Tongue (tissue), 2 donors: ENCODE data around the gene PRM1. TPM values are rescaled to one million over a fixed set of nuclear protein-coding genes. Genes with fewer than 3 reads are reported as not detected.
"Not testable (repeated sequence)": the region's sequence is repeated elsewhere in the genome, so short reads cannot be mapped to it uniquely, and the experiment has no call there.

Source experiments
- DNase-seq: peaks from one replicate; pipeline ENCODE4 v3.0.0-alpha.2; 2015
- total RNA-seq: library from RNA; depleted of rRNA; stranded (reverse); fragments of >200 nt; gene quantifications from one replicate; pipeline ENCODE4 v1.2.3, GENCODE V29; 2014

Gene PRM1
- total RNA-seq, 1 donor from 2014 or later = not detected

- DNase-seq = no peak
These were observed 32.6 kb upstream of the PRM1 start for GRCh38 chr16:11313493-11314308.

DNA sequence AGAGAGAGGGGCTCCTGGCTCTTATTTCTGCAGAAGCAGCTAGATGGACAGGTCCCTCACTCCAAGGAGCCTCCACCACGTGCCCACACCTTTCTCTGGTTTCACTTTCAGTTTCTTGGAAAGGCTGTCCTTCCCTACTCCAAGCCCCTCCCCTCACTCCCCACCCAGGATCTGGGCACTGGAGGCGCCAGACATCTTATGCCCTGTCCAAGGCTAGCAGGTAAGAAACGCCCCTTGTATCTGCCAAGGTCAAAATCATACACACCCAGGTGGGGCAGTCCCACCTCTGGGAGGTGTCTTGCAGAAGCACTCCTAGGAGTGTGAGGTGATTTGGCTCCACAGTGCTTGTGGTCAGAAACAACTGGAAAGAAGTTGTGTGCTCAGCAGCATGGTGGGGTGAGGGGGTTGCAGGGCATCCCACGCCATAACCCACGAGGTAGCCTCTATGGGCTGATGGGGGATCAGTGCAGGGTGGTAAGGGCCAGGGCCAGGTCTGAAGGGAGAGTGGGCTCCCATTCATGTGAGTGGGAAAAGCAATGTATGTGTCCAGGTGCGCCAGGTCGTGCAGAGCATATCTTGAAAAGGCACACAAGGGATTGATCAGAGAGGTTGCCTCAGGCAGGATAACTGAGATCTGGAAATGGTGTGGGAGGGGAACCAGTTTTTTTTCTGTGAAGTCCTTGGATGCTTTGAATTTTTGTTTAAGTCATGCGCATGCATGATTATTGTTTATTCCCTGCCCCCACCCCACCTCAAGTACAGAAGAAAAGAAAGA, 31.8 kb upstream of the PRM1 start:
- DNase-seq = no peak

DNA sequence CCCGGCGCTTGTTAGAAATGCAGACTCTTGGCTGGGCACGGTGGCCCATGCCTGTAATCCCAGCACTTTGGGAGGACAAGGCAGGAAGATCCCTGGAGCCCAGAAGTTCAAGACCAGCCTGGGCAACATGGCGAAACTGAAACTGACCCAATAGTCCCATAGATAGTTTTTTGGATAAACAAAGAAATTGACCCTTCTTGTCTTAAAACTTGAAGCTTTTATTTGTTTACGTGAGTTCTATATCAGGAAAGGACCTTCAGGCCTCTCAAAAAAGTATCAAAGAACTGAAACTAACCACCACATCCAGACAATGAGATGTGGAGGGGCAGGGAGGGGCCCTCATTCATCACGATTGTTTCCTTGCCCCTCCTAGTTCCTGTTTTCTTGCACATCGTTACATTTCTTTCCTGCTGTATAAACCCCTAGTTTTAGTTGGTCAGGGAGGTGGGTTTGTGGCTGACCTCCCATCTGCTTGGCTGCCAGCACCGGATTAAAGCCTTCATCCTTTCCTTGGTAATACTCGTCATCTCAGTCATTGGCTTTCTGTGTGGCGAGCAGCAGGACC, 29.9 kb upstream of the PRM1 start:
- DNase-seq = no peak

- no peak for DNase-seq
These were observed 29.5 kb upstream of the PRM1 start for GRCh38 chr16:11310634-11310977.

GRCh38 chr16:11309895-11310633, 28.9 kb upstream of the PRM1 start:
- DNase-seq = no peak

DNA sequence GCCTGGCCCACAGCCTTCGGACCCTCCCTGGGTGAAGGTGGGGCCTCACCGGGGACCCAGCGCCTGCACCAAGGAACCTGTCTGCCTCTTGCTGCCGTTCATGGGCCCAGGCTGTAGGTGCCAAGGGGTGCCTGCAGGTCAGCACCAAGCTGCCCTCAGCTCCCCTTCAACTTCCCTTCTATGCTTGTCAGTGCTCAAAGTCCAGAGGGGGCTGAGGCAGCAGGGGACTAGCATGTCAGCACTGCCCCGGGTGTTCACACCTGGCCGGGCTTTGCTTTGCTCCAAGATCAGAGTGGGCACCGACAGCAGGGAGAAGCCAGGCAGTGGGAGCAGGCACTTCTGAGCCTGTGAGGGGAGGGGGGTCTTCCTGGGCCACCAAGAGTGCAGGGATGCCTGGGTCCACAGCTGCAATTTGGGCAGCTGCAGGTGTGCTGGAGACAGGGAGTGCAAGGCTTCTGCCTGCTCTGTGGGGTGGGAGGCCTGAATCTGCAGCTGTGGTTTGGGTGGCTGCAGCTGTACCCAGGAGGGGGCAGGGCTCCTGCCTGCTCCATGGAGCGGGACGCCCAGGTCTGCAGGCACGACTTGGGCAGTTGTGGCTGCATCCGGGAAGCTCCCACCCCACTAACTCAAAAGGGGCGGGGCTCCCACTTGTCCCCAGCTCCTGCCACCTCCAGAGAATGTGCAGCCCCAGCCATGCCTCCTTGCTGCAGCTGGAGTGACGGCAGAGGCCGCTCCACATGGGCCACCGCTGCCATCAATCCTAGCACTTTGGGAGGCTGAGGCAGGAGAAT, 27.6 kb upstream of the PRM1 start:
- DNase-seq = no peak

DNA sequence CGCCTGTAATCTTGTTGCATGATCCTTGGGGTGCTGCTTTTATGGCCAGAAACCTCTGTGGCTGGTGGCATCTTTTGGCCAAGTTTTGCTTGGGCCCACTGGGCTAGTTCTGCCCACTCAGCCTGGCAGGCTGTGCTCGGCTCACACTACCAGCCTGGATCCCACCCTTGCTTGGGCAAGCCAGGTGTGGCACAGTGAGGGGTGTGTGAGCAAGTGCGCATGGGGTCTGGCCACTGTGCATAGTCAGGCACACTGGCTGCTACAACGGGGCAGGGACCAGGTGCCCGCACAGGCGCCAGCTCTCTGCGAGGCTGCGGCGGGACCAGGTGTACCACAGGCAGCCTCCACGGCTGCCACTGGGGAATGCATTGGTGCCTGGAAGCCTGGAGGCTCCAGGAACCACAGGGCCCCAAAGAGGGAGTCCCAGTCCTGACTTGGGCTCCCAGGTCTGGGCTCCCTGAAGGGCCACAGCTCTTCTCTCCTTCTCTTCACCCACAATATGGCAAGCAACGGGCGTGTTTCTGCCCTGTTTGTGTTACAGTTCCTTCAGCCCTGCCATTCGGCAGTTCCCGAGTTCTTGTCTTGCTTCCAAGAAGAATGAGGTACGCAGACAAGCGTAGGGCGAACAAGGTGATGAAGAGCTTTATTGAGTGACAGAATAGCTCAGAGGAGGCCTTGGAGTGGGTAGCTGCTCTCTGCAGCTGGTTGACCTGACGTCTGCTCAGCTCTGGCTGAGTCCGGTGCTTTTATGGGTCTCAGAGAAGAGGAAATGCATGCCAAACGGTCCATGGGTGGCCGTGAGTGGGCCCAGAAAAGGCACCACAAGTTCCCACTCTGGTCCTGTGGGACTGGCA, 26.7 kb upstream of the PRM1 start:
- DNase-seq = no peak

DNA sequence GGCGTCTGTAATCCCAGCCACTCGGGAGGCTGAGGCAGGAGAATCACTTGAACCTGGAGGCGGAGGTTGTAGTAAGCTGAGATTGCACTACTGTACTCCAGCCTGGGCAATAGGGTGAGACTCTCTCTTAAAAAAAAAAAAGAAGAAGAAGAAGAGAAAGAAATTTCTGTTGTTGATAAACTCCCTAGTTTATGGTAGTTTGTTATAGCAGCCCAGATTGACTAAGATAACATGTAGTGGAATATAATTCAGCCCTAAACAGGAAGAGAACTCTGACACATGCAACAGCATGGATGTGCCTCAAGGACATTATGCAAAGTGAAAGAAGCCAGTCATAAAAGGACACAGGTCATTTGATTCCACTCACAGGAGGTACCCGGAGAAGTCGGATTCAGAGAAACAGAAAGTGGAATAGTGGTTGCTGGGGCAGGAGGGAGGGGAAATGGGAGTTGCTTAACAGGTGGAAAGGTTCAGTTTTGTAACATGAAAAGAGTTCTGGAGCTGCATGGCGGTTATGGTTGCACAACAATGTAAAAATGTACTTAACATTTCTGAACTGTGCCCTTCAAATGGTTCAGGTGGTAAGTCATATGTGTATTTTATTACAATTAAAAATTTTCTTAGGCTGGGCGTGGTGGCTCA, 26.0 kb upstream of the PRM1 start:
- DNase-seq = no peak

DNA sequence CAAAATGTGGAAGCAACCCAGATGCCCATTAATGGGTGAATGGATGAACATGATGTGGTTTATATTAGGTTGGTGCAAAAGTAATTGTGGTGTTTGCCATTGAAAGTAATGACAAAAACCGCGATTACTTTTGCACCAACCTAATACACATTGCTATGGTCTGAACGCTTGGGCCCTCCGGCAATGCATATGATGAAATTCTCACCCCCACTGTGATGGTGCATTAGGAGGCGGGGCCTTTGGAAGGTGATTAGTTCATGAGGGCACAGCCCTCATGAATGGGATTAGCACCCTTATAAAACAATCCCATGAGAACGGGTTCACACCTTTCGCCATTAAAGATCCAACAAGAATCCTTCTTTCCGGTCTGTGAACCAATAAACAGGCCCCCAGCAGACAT, 25.3 kb upstream of the PRM1 start:
- no peak for DNase-seq

- peak; percentile 61 for DNase-seq
These were observed 22.4 kb upstream of the PRM1 start for GRCh38 chr16:11303405-11304138.

DNA sequence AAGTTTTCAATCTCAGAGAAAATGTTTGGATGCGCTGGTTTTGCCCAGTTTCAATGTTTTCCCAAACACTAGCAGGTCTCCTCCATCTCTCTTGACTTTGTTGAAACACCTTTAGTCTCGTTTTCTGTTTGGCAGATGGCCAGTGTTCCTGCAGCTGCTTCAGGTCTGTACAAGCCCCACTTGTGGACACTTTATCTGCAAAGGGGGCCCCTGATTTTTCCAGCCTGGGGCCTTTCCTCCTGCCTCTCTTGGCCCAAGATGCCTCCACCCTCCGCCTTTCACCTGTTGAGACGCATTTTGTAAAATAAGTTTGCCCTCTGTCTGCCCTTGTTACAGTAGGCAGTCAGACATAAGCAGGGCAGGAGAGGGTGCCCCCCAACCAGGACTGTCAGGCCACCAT, 21.8 kb upstream of the PRM1 start:
- peak; percentile 73 for DNase-seq

GRCh38 chr16:11301645-11302501, 20.7 kb upstream of the PRM1 start:
- DNase-seq = no peak

- no peak for DNase-seq
These were observed 19.4 kb upstream of the PRM1 start for GRCh38 chr16:11300560-11300892.

GRCh38 chr16:11299865-11300559, 18.9 kb upstream of the PRM1 start:
- DNase-seq = no peak

DNA sequence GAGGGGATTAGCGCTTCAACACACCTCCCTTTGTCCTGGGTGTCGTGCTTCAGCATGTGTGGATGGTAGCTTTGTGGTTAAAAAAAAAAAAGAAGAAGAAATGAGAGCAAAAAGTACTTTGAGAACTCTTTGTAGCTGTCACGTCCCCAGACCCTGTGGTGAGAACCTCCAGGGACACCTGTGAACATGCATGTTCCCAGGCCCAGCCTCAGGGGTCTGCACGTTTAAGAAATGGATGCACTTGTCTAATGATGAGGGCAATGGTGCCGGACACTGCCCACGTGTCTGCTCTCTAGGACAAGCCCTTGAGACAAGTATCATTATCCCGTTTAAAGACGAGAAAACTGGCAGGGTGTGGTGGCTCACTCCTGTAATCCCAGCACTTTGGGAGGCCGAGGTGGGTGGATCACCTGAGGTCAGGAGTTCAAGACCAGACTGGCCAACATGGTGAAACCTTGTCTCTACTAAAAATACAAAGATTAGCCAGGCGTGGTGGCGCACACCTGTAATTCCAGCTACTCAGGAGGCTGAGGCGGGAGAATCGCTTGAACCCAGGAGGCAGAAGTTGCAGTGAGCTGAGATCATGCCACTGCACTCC, 17.9 kb upstream of the PRM1 start:
- DNase-seq = not testable (repeated sequence)

- no peak for DNase-seq
These were observed 17.2 kb upstream of the PRM1 start for GRCh38 chr16:11298143-11298900.
